RWPE1 (cell line): ENCODE data around the gene PDCD2L.
A peak's percentile ranks its signal among the peaks of the same experiment; 100 is the strongest.

Experiments
- CTCF ChIA-PET: fragments of 350-600 bp; sonication (Branson Sonifier 250); formaldehyde crosslinking; extraction: SDS; loops from one replicate; lab custom pipeline; 2021; lab: Yijun Ruan, JAX
- POLR2A ChIA-PET: fragments of 400-600 bp; formaldehyde crosslinking; extraction: SDS; loops from one replicate; lab custom pipeline; 2020; ENCODE audit warnings: antibody characterized with exemption; ENCODE audit not compliant: low non-redundant PET; lab: Yijun Ruan, JAX
- DNase-seq: peaks from one replicate; pipeline ENCODE4 v3.0.0; 2012; ENCODE audit warnings: low spot score
- H3K27ac ChIP-seq: fragments of 450-650 bp; 2 replicates; pipeline ENCODE4 v1.5.1; 2017
- CTCF ChIP-seq: fragments of 450-650 bp; conservative IDR thresholded peaks from 2 replicates; pipeline ENCODE4 v1.5.1; 2017; ENCODE audit warnings: low read depth, mild to moderate bottlenecking

Gene PDCD2L

GRCh38 chr19:34404109-34404909 lies at the start of gene PDCD2L:
Gene PDCD2L, plus strand, starts transcription at chr19:34404399. Its CDS starts 32 bp downstream, at chr19:34404431.
- no peak for TF ChIP-seq CTCF
- peak within 1 kb of the TSS; percentile 55 for H3K27ac ChIP-seq
- ChIA-PET POLR2A (no interaction called here), CTCF (no interaction called here)
- DNase-seq: peak; percentile 95

GRCh38 chr19:34355201-34355600 lies 49.0 kb upstream of the PDCD2L start:
- no peak for DNase-seq
- ChIA-PET CTCF (interaction anchor here (0.6 kb wide), 1 partner anchor 259 kb away, joined by 3 read pairs; no protein-coding TSS in a partner anchor), POLR2A (no interaction called here)
- H3K27ac ChIP-seq: no peak overlapping the region
- no peak for TF ChIP-seq CTCF

- ChIA-PET POLR2A (no interaction called here), CTCF (interaction anchor here (0.6 to 0.7 kb wide), 2 partner anchors 103 to 1770 kb away, joined by 3 to 4 read pairs; no protein-coding TSS in a partner anchor)
- H3K27ac ChIP-seq: peak overlapping the region; percentile 89
- no peak for TF ChIP-seq CTCF
- DNase-seq: no peak
These were observed 47.3 kb upstream of the PDCD2L start for GRCh38 chr19:34356875-34357274.

GRCh38 chr19:34357431-34357830 lies 46.8 kb upstream of the PDCD2L start:
- ChIA-PET CTCF (interaction anchor here (0.7 kb wide), 1 partner anchor 103 kb away, joined by 3 read pairs; no protein-coding TSS in a partner anchor), POLR2A (no interaction called here)
- peak overlapping the region; percentile 89 for H3K27ac ChIP-seq
- no peak for TF ChIP-seq CTCF
- DNase-seq: no peak

- peak; percentile 67 for TF ChIP-seq CTCF
- POLR2A ChIA-PET: interaction anchor here (0.5 to 0.9 kb wide), 4 partner anchors 8 to 1436 kb away, joined by 3 to 15 read pairs (median 4); no protein-coding TSS in a partner anchor
- CTCF ChIA-PET: interaction anchor here (0.5 to 1.5 kb wide), 5 partner anchors 13 to 1175 kb away, joined by 3 to 7 read pairs (median 4); no protein-coding TSS in a partner anchor
- peak; percentile 97 for DNase-seq
- peak overlapping the region; percentile 89 for H3K27ac ChIP-seq
These were observed 44.9 kb upstream of the PDCD2L start for GRCh38 chr19:34359140-34359953.

GRCh38 chr19:34359954-34360315 lies 44.3 kb upstream of the PDCD2L start:
- POLR2A ChIA-PET: interaction anchor here (0.9 kb wide), 2 partner anchors 11 to 114 kb away, joined by 5 to 15 read pairs; no protein-coding TSS in a partner anchor
- CTCF ChIA-PET: interaction anchor here (0.5 to 1.5 kb wide), 3 partner anchors 14 to 1176 kb away, joined by 3 to 7 read pairs (median 4); no protein-coding TSS in a partner anchor
- TF ChIP-seq CTCF: no peak

More at GRCh38 chr19:34359954-34360315, 44.3 kb upstream of the PDCD2L start:
- H3K27ac ChIP-seq: peak overlapping the region; percentile 89
- no peak for DNase-seq
